ENCODE data around the gene CEP131. TPM values are rescaled to one million over a fixed set of nuclear protein-coding genes. Genes with fewer than 3 reads are reported as not detected.
"Not testable (repeated sequence)": the region's sequence is repeated elsewhere in the genome, so short reads cannot be mapped to it uniquely, and the experiment has no call there.

The CEP131 gene
- total and polyA plus RNA-seq, 2 donors (not counting 3 experiments of a cell fraction or from before 2014, with no cell fraction given) = 5.3 to 17.9 TPM

DNA sequence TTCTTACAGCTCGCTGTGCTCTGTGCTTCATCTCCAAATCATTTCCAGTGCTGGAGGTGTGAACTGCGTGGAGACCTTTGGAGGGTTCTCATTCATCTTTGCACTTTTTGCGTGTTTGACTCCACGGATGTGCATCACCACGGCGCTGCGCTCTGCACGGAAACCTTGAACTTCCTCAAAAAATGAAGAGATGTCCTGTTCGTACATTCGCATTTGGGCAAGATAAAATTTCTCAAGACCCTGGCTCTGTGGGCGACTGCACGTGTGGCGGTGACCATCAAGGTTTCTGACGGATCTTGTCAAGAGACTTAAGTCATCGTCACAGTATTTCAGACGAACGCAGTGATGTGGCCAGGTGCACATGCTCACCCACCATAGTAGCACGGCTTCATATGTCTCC, 67.8 kb downstream of the CEP131 start:
- Histone ChIP-seq H3K4me3 (replicated peaks in 1 of 3; ENCODE audit: insufficient read depth in 1 of 3, low read depth in 1 of 3, low read length in 3 of 3) (no peak overlapping the region), H3K79me2 (ENCODE audit: control insufficient read depth, insufficient read depth, low read length) (no peaks in the 10 kb centered on the region), H3K27me3 (ENCODE audit: control insufficient read depth in 2 of 2, insufficient read depth in 2 of 2, low read length in 2 of 2) (peaks cover 0 to 2% of the 10 kb centered on the region in 2 experiments), H3K9me3 (replicated peaks; ENCODE audit: control insufficient read depth, insufficient read depth, low read length) (no peaks in the 10 kb centered on the region), H3K4me2 (ENCODE audit: insufficient read depth, low read length) (no peak overlapping the region), H3K9ac (replicated peaks; ENCODE audit: extremely low read depth, insufficient read depth, low read length) (no peak overlapping the region), H3K9me1 (replicated peaks; ENCODE audit: control insufficient read depth, extremely low read depth, insufficient read depth, low read length) (no peaks in the 10 kb centered on the region), H2AFZ (ENCODE audit: low read depth, low read length) (no peak overlapping the region), H3K4me1 (ENCODE audit: control insufficient read depth, extremely low read depth, insufficient read depth, low read length) (peaks cover 7% of the 10 kb centered on the region), H3K36me3 (ENCODE audit: control insufficient read depth in 2 of 2, extremely low read depth in 1 of 2, insufficient read depth in 2 of 2, low read length in 2 of 2) (no peaks in the 10 kb centered on the region), H3K27ac (ENCODE audit: insufficient read depth, low read depth, low read length) (no peak overlapping the region), H4K20me1 (replicated peaks; ENCODE audit: control insufficient read depth, extremely low read depth, insufficient read depth, low read length) (no peaks in the 10 kb centered on the region)
- no TSS peak for BruUV-seq (replicated peaks)
- ChIA-PET CTCF (interaction anchor here (1.2 to 1.9 kb wide), 2 partner anchors 12 to 43 kb away, joined by 3 to 7 read pairs; no protein-coding TSS in a partner anchor), POLR2A (no interaction called here)
- dilution Hi-C loops (cut with MboI; ENCODE audit: extremely low pct_ligation_motif_present, low sequenced_read_pairs) = no loop called here
- TF ChIP-seq EZH2 (IDR thresholded peaks at IDR 0.05; ENCODE audit: borderline replicate concordance, low read depth, low read length, severe bottlenecking) (no peak), JUN (IDR thresholded peaks at IDR 0.05; ENCODE audit: borderline replicate concordance, insufficient read depth, insufficient read length, low read depth) (no peak), MYC (IDR thresholded peaks at IDR 0.05; ENCODE audit: low read depth, low read length) (no peak), GATA2 (IDR thresholded peaks at IDR 0.05; ENCODE audit: insufficient read depth, insufficient read length, low read depth, low read length) (no peak), POLR2A (IDR thresholded peaks at IDR 0.05; ENCODE audit: low read depth, low read length) (no peak), POLR2AphosphoS5 (IDR thresholded peaks at IDR 0.05; ENCODE audit: insufficient read depth, low read depth, low read length) (no peak), FOS (IDR thresholded peaks at IDR 0.05; ENCODE audit: borderline replicate concordance, insufficient read depth, low read length) (no peak)
- TF ChIP-seq, protein P1, sequence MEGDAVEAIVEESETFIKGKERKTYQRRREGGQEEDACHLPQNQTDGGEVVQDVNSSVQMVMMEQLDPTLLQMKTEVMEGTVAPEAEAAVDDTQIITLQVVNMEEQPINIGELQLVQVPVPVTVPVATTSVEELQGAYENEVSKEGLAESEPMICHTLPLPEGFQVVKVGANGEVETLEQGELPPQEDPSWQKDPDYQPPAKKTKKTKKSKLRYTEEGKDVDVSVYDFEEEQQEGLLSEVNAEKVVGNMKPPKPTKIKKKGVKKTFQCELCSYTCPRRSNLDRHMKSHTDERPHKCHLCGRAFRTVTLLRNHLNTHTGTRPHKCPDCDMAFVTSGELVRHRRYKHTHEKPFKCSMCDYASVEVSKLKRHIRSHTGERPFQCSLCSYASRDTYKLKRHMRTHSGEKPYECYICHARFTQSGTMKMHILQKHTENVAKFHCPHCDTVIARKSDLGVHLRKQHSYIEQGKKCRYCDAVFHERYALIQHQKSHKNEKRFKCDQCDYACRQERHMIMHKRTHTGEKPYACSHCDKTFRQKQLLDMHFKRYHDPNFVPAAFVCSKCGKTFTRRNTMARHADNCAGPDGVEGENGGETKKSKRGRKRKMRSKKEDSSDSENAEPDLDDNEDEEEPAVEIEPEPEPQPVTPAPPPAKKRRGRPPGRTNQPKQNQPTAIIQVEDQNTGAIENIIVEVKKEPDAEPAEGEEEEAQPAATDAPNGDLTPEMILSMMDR (IDR thresholded peaks at IDR 0.05; ENCODE audit: extremely low read depth in 1 of 2, insufficient read depth in 1 of 2, low read depth in 1 of 2, low read length in 2 of 2) = no peak
- TF ChIP-seq, protein P2, sequence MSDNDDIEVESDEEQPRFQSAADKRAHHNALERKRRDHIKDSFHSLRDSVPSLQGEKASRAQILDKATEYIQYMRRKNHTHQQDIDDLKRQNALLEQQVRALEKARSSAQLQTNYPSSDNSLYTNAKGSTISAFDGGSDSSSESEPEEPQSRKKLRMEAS (IDR thresholded peaks at IDR 0.05; ENCODE audit: insufficient read depth, insufficient read length) = no peak
- FAIRE-seq (no peak), DNase-seq (ENCODE audit: low read depth, low spot score) (no peak)
- intact Hi-C loops (cut with micrococcal nuclease) = no loop called here

DNA sequence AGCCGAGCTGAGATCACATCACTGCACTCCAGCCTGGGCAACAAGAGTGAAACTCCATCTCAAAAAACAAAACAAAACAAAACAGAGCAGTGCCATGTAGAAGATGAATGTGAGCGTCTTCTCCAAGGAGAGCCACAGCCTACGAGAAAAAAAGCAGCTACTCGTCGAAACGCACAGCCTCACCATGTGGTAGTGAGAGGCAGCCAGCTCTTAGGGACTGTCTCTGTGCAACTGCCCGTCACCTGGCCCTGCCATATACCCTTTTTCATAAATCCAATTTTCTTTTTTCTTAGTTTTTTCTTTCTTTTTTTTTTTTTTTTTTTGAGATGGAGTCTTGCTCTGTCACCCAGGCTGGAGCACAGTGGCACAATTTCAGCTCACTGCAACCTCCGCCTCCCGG, 68.7 kb downstream of the CEP131 start:
- POLR2A ChIA-PET; H3K36me3 ChIP-seq (ENCODE audit: control insufficient read depth in 2 of 2, extremely low read depth in 1 of 2, insufficient read depth in 2 of 2, low read length in 2 of 2); H3K27me3 ChIP-seq (ENCODE audit: control insufficient read depth in 2 of 2, insufficient read depth in 2 of 2, low read length in 2 of 2); dilution Hi-C loops (cut with MboI; ENCODE audit: extremely low pct_ligation_motif_present, low sequenced_read_pairs); H3K4me1 ChIP-seq (ENCODE audit: control insufficient read depth, extremely low read depth, insufficient read depth, low read length); H3K4me3 ChIP-seq (replicated peaks in 1 of 3; ENCODE audit: insufficient read depth in 1 of 3, low read depth in 1 of 3, low read length in 3 of 3); H3K27ac ChIP-seq (ENCODE audit: insufficient read depth, low read depth, low read length); H2AFZ ChIP-seq (ENCODE audit: low read depth, low read length); H3K9me1 ChIP-seq (replicated peaks; ENCODE audit: control insufficient read depth, extremely low read depth, insufficient read depth, low read length); H3K9me3 ChIP-seq (replicated peaks; ENCODE audit: control insufficient read depth, insufficient read depth, low read length); FAIRE-seq; H3K79me2 ChIP-seq (ENCODE audit: control insufficient read depth, insufficient read depth, low read length); BruUV-seq (replicated peaks); intact Hi-C loops (cut with micrococcal nuclease); H4K20me1 ChIP-seq (replicated peaks; ENCODE audit: control insufficient read depth, extremely low read depth, insufficient read depth, low read length); DNase-seq (ENCODE audit: low read depth, low spot score); H3K9ac ChIP-seq (replicated peaks; ENCODE audit: extremely low read depth, insufficient read depth, low read length); H3K4me2 ChIP-seq (ENCODE audit: insufficient read depth, low read length): not testable (repeated sequence)
- CTCF ChIA-PET = interaction anchor here (1.2 to 2.1 kb wide), 3 partner anchors 9 to 44 kb away, joined by 3 to 7 read pairs (median 5); no protein-coding TSS in a partner anchor
